Hepatocyte (in vitro differentiated cells): ENCODE measurements around the gene QSOX2.

ENCODE experiments used
- EZH2phosphoT487 ChIP-seq: fragments of 200-600 bp; sonication (generic); IDR thresholded peaks from one replicate; pipeline ENCODE4 v1.6.1; 2018; ENCODE audit warnings: antibody characterized with exemption, mild to moderate bottlenecking, low read depth, moderate library complexity; ENCODE audit not compliant: unreplicated experiment, severe bottlenecking
- TF ChIP-seq, protein P1 (sequence below): fragments of 200-600 bp; sonication (generic); IDR thresholded peaks from 2 replicates; pipeline ENCODE4 v1.5.1; 2016; ENCODE audit warnings: antibody characterized with exemption, mild to moderate bottlenecking; ENCODE audit not compliant: poor library complexity

DNA sequence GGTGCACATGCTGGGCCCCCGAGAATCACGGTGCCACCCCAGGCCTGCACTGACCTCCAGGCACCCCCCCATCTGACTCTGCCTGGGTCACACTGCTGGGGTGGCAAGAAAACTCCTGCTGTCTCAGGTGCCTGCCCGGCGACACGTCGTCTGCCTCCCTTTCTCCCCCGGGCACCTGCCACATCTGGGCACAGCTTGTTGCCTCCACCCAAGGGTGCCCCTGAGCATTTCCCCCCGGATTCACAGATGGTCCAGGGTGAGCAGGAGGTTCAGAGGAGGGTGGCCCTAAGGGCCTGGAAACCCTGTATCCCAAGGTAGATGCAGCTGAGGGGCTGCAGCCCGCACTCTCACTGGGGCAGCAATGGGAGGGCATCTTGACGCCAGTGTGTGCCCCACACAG, 14.9 kb upstream of the QSOX2 start:
- TF ChIP-seq, protein P1, sequence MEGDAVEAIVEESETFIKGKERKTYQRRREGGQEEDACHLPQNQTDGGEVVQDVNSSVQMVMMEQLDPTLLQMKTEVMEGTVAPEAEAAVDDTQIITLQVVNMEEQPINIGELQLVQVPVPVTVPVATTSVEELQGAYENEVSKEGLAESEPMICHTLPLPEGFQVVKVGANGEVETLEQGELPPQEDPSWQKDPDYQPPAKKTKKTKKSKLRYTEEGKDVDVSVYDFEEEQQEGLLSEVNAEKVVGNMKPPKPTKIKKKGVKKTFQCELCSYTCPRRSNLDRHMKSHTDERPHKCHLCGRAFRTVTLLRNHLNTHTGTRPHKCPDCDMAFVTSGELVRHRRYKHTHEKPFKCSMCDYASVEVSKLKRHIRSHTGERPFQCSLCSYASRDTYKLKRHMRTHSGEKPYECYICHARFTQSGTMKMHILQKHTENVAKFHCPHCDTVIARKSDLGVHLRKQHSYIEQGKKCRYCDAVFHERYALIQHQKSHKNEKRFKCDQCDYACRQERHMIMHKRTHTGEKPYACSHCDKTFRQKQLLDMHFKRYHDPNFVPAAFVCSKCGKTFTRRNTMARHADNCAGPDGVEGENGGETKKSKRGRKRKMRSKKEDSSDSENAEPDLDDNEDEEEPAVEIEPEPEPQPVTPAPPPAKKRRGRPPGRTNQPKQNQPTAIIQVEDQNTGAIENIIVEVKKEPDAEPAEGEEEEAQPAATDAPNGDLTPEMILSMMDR, result no peak
- TF ChIP-seq EZH2phosphoT487, result no peak
